ENCODE measurements around the gene ALDH1L2.
"Not testable (repeated sequence)": the region's sequence is repeated elsewhere in the genome, so short reads cannot be mapped to it uniquely, and the experiment has no call there.

ALDH1L2 gene

GRCh38 chr12:105084251-105085250, at the start of gene ALDH1L2:
ALDH1L2 (minus strand) TSS chr12:105084458; CDS start chr12:105084436, 22 bp downstream.
- no peak for DNase-seq (ENCODE audit: low read depth, low spot score)

GRCh38 chr12:105120551-105120950, 36.3 kb upstream of the ALDH1L2 start:
- DNase-seq (ENCODE audit: low read depth, low spot score): no peak

- no peak for DNase-seq (ENCODE audit: low read depth, low spot score)
Measured at GRCh38 chr12:105116969-105117368, 32.7 kb upstream of the ALDH1L2 start.

DNA sequence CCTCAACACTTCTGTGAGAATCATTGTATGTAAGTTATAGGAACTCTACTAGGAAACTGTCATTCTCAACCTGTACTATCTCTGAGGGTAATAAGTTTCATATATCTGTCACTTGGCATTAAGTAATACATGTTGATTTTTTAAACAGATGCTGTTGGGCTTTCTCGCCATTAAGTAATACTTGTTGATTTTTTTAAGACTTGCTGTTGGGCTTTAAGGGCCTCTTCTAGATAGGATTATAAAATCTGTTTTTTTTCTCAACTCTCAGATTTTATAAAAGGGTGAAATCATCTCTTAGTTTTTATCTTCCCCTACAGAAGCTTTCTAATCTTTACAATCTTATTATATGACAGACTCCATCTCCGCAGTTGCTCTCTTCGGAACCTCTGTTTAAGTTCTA, 28.8 kb upstream of the ALDH1L2 start:
- no peak for DNase-seq (ENCODE audit: low read depth, low spot score)

DNA sequence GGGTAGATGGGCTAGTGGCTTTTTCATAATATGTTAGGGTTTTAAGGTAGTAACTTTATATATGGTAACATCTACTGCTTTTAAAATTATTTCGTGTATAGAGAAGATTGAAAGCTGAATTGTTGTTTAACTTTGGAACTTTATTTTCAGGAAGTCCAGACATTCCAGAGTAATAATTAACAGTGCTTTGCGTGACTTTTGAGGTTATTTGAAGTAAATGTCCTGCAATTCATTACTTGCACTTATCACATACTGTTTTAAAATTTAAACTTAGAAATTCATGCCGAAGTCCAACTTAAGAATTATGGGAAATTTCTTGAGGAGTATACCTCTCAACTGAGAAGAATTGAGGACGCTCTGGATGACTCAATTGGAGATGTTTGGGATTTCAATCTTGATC, 26.6 kb upstream of the ALDH1L2 start:
- DNase-seq (ENCODE audit: low read depth, low spot score): no peak

GRCh38 chr12:105109465-105110212, 25.4 kb upstream of the ALDH1L2 start:
- no peak for DNase-seq (ENCODE audit: low read depth, low spot score)

GRCh38 chr12:105107494-105108371, 23.5 kb upstream of the ALDH1L2 start, which contains the start of gene WASHC4:
WASHC4 (plus strand) TSS chr12:105107731; CDS start chr12:105107801, 70 bp downstream.
- DNase-seq (ENCODE audit: low read depth, low spot score): peak; percentile 67

GRCh38 chr12:105107171-105107493, 22.9 kb upstream of the ALDH1L2 start:
- DNase-seq (ENCODE audit: low read depth, low spot score): no peak

GRCh38 chr12:105106621-105107020, 22.4 kb upstream of the ALDH1L2 start:
- DNase-seq (ENCODE audit: low read depth, low spot score): no peak

GRCh38 chr12:105104762-105105161, 20.5 kb upstream of the ALDH1L2 start:
- DNase-seq (ENCODE audit: low read depth, low spot score): no peak

DNA sequence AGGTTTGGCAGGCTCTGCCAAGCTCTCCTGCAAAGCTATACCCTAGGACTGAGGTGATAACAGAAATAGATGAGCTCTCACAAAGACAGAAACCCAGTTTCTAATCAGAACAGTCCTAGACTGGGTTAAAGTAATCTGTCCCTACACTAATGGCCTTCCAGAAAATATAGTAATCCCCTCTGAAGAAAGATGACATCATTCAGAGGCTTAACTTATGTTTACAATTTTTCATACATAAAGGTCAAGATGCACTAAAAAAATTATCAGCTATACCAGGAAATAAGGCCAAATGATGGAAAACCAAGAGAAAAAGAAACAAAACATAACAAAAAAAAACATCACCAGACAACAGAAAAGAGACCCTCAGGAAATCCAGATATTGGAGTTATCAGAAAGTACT, 18.4 kb upstream of the ALDH1L2 start:
- no peak for DNase-seq (ENCODE audit: low read depth, low spot score)

DNA sequence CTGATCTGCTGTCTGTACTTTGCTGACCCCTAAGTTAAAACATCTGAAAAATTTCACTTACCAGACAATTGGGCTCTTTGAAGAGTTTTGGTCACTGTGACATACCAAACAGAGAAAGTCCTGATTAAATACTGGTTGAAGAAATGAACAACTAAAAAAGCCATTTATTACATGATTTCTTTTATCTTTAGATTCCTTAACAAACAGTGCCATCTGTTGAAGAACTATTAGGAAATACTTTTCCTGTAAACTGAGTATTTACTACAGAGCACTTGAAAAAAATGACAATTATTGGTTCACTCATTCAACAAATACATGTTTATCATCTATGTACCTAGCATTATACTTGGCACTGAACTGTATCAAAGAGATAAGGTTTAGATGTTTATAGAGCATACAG, 16.7 kb upstream of the ALDH1L2 start:
- no peak for DNase-seq (ENCODE audit: low read depth, low spot score)

DNA sequence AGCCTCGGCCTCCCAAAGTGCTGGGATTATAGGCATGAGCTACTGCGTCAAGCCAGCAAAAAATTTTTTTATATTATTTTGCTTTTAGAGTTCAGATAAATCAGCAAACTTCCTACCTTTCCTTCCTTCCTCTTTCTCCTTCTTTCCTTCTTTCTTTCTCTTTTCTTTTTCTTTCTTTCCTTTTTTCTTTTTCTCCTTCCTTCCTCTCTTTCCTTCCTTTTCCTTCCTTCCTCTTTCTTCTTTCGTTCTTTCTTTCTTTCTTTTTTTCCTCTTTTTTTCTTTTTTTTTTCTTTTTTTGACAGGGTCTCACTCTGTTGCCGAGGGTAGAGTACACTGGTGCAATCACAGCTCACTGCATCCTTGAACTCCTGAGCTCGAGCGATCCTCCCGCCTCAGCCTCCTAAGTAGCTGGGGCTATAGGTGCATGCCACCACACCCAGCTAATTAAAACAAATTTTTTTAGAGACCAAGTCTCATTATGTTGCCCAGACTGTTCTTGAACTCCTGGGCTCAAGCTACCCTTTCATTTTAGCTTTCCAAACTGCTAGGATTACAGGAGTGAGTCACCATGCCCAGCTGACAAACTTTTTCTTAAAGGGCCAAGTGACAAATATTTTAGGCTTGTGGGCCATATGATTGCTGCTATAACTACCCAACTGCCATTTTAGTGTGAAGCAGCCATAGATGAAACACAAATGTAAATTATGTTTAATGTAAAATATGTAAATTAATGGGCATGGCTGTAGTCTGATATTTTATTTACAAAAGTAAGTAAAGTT, 16.1 kb upstream of the ALDH1L2 start:
- no peak for DNase-seq (ENCODE audit: low read depth, low spot score)

DNA sequence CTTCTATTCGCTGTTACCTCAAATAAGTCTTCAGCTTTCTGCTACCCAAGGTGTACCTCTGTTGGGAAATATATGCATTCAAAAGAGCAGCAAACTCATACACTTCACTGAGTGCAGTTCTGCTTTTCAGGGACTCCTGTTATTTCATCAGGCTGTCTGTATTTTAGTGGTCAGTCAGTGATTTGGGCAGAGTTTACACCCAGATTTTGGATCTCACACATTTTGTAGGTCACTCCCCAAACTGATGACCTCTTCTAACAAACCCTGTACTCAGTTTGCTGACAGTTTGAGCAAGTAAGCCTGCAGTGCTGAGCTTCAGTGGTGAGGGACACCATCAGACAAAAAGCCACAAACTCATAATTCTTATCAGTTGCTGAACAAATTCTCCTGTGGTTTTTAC, 15.1 kb upstream of the ALDH1L2 start:
- DNase-seq (ENCODE audit: low read depth, low spot score): no peak

DNA sequence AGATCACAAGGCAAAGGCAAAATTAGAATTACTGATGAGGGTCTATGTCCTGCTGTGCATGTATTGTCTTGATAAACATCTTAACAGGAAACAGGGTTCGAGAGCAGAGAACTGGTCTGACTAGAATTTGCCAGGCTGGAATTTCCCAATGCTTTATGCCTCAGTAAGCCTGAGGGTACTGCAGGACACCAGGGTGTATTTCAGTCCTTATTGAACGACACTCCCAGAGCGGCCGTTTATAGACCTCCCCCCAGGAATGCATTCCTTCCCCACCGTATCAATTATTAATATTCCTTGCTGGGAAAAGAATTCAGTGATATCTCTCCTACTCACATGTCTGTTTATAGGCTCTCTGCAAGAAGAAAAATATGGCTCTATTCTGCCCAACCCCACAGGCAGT, 11.1 kb upstream of the ALDH1L2 start:
- not testable (repeated sequence) for DNase-seq (ENCODE audit: low read depth, low spot score)

GRCh38 chr12:105092336-105092735, 8.1 kb upstream of the ALDH1L2 start:
- no peak for DNase-seq (ENCODE audit: low read depth, low spot score)

DNA sequence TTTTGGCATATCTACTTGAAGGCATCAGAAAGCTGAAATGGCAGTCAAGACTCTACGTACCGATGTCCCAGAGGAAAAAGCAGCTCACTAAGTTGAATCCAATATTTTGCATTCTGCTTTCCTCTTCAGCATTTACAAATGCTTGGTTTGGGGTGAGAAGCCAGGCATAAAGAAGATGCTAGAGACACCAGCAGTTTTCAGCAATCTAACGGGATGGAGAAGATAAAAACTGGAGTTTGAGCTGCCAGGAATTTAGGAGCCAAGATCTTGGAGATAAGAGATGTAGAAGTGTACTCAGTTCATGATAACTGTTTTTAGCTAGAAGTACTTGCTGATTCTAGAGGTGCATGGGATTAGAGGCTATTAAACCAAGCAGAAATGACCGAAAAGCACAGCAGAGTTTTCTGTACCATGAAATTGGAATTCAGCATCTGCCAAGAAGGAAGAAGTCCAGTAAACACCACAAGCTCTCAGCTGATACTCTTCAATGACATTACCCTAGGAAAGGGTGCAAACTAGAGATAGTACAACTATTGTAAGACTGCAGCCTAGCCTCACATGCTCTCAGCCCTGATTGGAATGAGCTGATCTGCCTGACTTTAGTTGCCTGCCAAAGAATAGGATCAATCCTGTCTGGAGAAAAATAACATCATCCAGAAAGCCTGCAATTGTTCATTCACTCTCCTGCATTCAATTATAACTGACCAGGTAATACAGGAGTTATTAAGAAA, 7.4 kb upstream of the ALDH1L2 start:
- DNase-seq (ENCODE audit: low read depth, low spot score): no peak

DNA sequence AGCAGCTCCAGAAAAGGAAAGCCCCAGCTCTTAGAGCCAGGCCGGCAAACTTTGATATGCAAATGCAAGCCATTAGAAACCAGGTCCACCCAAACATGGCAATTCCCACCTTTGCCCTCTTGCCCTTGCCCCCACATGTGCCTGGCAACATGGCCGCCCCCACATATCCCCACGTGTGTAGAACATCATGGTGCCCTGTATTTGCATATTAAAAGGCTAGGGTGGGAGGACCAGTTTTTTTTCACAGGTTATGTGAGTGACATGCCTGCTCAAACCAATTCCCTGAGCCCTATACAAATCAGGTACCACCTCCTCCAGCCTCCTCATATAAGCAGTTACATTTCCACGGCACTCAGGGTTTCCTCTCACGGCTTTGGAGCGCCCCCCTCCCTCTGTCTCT, 6.1 kb upstream of the ALDH1L2 start:
- no peak for DNase-seq (ENCODE audit: low read depth, low spot score)

DNA sequence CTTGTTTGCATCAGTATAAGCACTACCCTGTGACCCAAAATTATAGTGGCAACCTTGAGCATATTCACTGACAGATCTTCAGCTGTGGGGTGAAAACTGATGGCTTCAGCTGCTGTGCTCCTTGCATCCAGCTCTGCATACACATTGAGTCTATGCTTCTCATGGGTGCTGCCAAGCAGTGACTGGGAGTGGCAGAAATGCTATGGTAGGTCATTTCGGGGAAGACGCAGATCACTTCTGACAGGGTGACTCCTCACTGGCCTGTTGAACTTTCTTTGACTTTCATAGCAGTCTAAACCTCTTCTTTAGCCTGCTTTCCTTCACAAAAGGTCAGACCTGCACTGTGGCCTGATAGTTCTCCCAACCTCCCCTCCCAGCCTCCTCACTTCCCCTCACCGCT, 5.6 kb upstream of the ALDH1L2 start:
- DNase-seq (ENCODE audit: low read depth, low spot score): no peak

DNA sequence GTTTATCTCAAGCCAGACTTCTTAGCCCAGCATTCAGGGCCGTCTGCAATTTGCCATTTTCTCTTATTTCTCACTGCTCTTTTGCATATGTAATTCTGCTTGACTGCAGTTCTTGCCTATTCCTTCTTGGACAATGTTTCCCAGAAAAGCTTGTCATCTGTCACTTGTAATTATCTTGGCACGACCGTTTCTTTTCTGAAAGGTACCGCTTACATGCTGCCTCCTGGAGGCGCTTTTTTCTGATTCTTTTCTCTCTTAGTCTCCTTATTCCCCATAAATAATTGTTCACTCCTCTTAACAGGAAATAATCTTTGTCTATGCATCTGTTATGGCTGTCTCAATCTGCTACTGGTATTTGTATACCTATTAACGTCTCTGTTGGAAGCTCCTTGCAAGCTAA, 1.2 kb upstream of the ALDH1L2 start:
- DNase-seq (ENCODE audit: low read depth, low spot score): no peak

Data from brain pericyte (primary cell).